Measurements from ENCODE around the gene HNRNPU.

The HNRNPU gene

GRCh38 chr1:244860914-244861610 lies 3.3 kb downstream of the HNRNPU start:
- H3K9ac ChIP-seq (ENCODE audit: low read length): peak overlapping the region; percentile 94
- H3K4me3 ChIP-seq (ENCODE audit: low read length): peak overlapping the region; percentile 91
- H3K27me3 ChIP-seq (ENCODE audit: control insufficient read depth, insufficient read depth, low read length): no peaks in the 10 kb centered on the region
- peaks cover 11% of the 10 kb centered on the region for H3K4me1 ChIP-seq (ENCODE audit: control insufficient read depth, low read depth, low read length)
- H3K9me3 ChIP-seq (ENCODE audit: control insufficient read depth, low read depth, low read length): no peaks in the 10 kb centered on the region
- H3K27ac ChIP-seq (ENCODE audit: low read length): no peak overlapping the region
- H3K36me3 ChIP-seq (ENCODE audit: control insufficient read depth, low read depth, low read length): peaks cover 66% of the 10 kb centered on the region

DNA sequence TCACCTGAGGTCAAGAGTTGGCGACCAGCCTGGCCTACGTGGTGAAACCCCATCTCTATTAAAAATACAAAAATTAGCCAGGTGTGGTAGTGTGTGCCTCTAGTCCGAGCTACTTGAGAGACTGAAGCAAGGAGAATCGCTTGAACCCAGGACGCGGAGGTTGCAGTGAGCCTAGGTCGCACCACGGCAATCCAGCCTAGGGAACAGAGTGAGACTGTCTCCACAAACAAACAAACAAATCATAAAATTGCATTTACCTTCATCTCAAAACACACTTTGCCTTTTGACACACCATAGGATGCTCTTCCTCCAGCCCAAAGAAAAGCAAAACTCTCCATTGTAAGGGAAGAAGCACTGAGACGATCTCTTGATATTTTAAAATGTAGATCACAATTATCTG lies 4.3 kb downstream of the HNRNPU start:
- Histone ChIP-seq H3K9ac (ENCODE audit: low read length) (no peak overlapping the region), H3K27me3 (ENCODE audit: control insufficient read depth, insufficient read depth, low read length) (no peaks in the 10 kb centered on the region), H3K4me1 (ENCODE audit: control insufficient read depth, low read depth, low read length) (peaks cover 11% of the 10 kb centered on the region), H3K9me3 (ENCODE audit: control insufficient read depth, low read depth, low read length) (no peaks in the 10 kb centered on the region), H3K4me3 (ENCODE audit: low read length) (peak overlapping the region; percentile 91), H3K36me3 (ENCODE audit: control insufficient read depth, low read depth, low read length) (peaks cover 76% of the 10 kb centered on the region), H3K27ac (ENCODE audit: low read length) (no peak overlapping the region)

DNA sequence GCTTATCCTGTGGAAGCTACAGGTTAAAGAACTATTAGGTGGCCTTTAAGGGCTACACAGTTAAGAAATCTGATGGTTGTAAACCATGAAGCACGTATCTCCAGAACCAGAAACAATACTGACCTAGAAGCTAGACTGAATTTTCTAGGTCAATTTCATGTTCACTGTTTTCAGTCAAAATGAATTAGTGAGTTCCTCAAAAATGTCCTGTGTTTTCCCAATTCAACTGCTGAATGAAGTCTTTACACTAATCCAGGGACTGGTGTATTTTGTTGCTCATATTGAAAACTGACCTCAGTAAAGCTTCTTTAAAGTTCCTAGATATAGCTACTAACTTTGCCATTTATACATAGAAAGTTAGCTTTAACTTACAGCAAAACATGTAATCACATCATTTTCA lies 6.0 kb downstream of the HNRNPU start:
- Histone ChIP-seq H3K4me1 (ENCODE audit: control insufficient read depth, low read depth, low read length) (peaks cover 11% of the 10 kb centered on the region), H3K9ac (ENCODE audit: low read length) (no peak overlapping the region), H3K9me3 (ENCODE audit: control insufficient read depth, low read depth, low read length) (no peaks in the 10 kb centered on the region), H3K27me3 (ENCODE audit: control insufficient read depth, insufficient read depth, low read length) (no peaks in the 10 kb centered on the region), H3K36me3 (ENCODE audit: control insufficient read depth, low read depth, low read length) (peaks cover 93% of the 10 kb centered on the region), H3K4me3 (ENCODE audit: low read length) (no peak overlapping the region), H3K27ac (ENCODE audit: low read length) (no peak overlapping the region)

GRCh38 chr1:244857761-244858160 lies 6.6 kb downstream of the HNRNPU start:
- Histone ChIP-seq H3K27ac (ENCODE audit: low read length) (no peak overlapping the region), H3K4me1 (ENCODE audit: control insufficient read depth, low read depth, low read length) (peaks cover 11% of the 10 kb centered on the region), H3K9ac (ENCODE audit: low read length) (no peak overlapping the region), H3K4me3 (ENCODE audit: low read length) (no peak overlapping the region), H3K27me3 (ENCODE audit: control insufficient read depth, insufficient read depth, low read length) (no peaks in the 10 kb centered on the region), H3K9me3 (ENCODE audit: control insufficient read depth, low read depth, low read length) (no peaks in the 10 kb centered on the region), H3K36me3 (ENCODE audit: control insufficient read depth, low read depth, low read length) (peaks cover 99% of the 10 kb centered on the region)

GRCh38 chr1:244854865-244855578 lies 9.3 kb downstream of the HNRNPU start:
- Histone ChIP-seq H3K4me3 (ENCODE audit: low read length) (no peak overlapping the region), H3K4me1 (ENCODE audit: control insufficient read depth, low read depth, low read length) (no peaks in the 10 kb centered on the region), H3K9ac (ENCODE audit: low read length) (no peak overlapping the region), H3K27ac (ENCODE audit: low read length) (no peak overlapping the region), H3K27me3 (ENCODE audit: control insufficient read depth, insufficient read depth, low read length) (no peaks in the 10 kb centered on the region), H3K36me3 (ENCODE audit: control insufficient read depth, low read depth, low read length) (peaks cover 100% of the 10 kb centered on the region), H3K9me3 (ENCODE audit: control insufficient read depth, low read depth, low read length) (no peaks in the 10 kb centered on the region)

DNA sequence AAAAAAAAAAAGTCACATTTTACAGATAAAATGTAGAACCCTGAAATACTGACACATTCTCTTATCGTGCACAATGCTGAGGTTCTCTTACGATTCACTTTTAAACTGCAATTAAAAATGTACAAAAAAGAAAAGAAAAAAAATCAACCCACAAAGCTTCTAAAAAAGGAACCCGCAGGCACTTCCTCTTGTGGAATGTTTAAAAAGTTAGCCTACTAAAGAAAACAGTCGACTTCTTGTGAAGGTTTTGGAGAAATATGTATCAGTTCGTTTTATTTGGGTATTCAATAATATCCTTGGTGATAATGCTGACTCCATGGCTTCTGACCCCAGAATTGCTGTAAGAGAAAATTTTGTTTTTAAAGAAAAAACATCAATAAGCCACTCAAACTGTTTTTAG lies 10.2 kb downstream of the HNRNPU start:
- Histone ChIP-seq H3K4me1 (ENCODE audit: control insufficient read depth, low read depth, low read length) (no peaks in the 10 kb centered on the region), H3K36me3 (ENCODE audit: control insufficient read depth, low read depth, low read length) (peaks cover 100% of the 10 kb centered on the region), H3K27me3 (ENCODE audit: control insufficient read depth, insufficient read depth, low read length) (no peaks in the 10 kb centered on the region), H3K9me3 (ENCODE audit: control insufficient read depth, low read depth, low read length) (no peaks in the 10 kb centered on the region), H3K9ac (ENCODE audit: low read length) (no peak overlapping the region), H3K4me3 (ENCODE audit: low read length) (no peak overlapping the region), H3K27ac (ENCODE audit: low read length) (no peak overlapping the region)

DNA sequence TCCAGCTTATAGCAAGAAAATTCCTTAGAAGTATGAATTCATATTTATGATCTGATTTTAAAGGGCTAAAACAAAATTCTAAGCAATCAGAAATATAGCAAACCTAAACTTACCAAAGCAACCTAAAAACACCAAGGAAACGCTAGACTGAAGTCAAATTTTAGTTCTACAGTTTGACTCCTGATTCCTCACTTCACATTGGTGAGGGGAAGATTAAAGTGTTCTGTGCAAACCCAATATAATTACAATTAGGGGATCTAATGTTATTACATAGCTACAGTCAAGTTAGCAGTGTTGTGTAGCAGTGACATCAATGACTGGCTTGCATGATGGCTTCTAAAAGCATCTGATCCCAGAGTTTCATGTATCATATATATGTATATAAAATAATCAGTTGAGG lies 11.6 kb downstream of the HNRNPU start:
- Histone ChIP-seq H3K4me3 (ENCODE audit: low read length) (no peak overlapping the region), H3K27ac (ENCODE audit: low read length) (no peak overlapping the region), H3K27me3 (ENCODE audit: control insufficient read depth, insufficient read depth, low read length) (no peaks in the 10 kb centered on the region), H3K9ac (ENCODE audit: low read length) (no peak overlapping the region), H3K9me3 (ENCODE audit: control insufficient read depth, low read depth, low read length) (no peaks in the 10 kb centered on the region), H3K4me1 (ENCODE audit: control insufficient read depth, low read depth, low read length) (no peaks in the 10 kb centered on the region), H3K36me3 (ENCODE audit: control insufficient read depth, low read depth, low read length) (peaks cover 98% of the 10 kb centered on the region)

DNA sequence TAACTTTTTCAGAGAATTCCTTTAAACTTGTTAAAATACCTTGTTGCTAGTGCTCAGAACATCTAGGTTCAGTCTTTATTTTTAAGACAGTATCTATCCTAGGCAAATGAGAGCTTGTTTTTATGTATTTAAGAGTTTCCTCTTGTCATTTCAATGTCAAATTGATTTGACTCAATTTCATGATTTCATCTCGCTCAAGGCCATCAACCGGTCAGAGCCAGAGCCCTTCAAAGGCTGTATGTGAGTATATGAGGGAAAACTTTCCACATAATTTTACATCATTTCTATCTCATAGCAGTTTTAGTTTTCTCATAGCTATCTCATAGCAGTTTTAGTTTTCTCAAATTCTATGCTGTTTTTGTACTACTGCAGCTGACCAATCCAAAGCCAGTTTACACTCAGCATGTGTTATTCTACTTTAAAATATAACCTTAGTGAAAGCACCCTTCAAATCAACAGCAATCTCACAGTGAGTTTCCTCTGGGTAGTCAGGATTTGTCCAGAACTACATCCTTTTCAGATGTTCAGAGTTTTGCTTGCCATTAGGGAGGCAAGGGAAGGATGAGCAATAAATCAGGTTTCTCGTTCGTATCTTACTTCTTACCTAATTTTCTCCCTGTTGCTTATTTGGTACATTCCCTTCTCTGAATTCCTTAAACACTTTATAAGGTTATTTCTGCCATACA lies 12.7 kb downstream of the HNRNPU start:
- H3K9me3 ChIP-seq (ENCODE audit: control insufficient read depth, low read depth, low read length): no peaks in the 10 kb centered on the region
- H3K36me3 ChIP-seq (ENCODE audit: control insufficient read depth, low read depth, low read length): peaks cover 98% of the 10 kb centered on the region
- H3K9ac ChIP-seq (ENCODE audit: low read length): no peak overlapping the region
- no peak overlapping the region for H3K4me3 ChIP-seq (ENCODE audit: low read length)
- no peak overlapping the region for H3K27ac ChIP-seq (ENCODE audit: low read length)
- H3K27me3 ChIP-seq (ENCODE audit: control insufficient read depth, insufficient read depth, low read length): no peaks in the 10 kb centered on the region
- H3K4me1 ChIP-seq (ENCODE audit: control insufficient read depth, low read depth, low read length): no peaks in the 10 kb centered on the region

GRCh38 chr1:244850896-244851295 lies 13.4 kb downstream of the HNRNPU start:
- peaks cover 98% of the 10 kb centered on the region for H3K36me3 ChIP-seq (ENCODE audit: control insufficient read depth, low read depth, low read length)

GRCh38 chr1:244850099-244850852 lies 14.1 kb downstream of the HNRNPU start:
- Histone ChIP-seq H3K9ac (ENCODE audit: low read length) (no peak overlapping the region), H3K36me3 (ENCODE audit: control insufficient read depth, low read depth, low read length) (peaks cover 98% of the 10 kb centered on the region), H3K4me3 (ENCODE audit: low read length) (no peak overlapping the region), H3K27me3 (ENCODE audit: control insufficient read depth, insufficient read depth, low read length) (no peaks in the 10 kb centered on the region), H3K4me1 (ENCODE audit: control insufficient read depth, low read depth, low read length) (no peaks in the 10 kb centered on the region), H3K27ac (ENCODE audit: low read length) (no peak overlapping the region), H3K9me3 (ENCODE audit: control insufficient read depth, low read depth, low read length) (no peaks in the 10 kb centered on the region)

More at GRCh38 chr1:244850896-244851295, 13.4 kb downstream of the HNRNPU start:
- H3K4me3 ChIP-seq (ENCODE audit: low read length): no peak overlapping the region
- H3K27me3 ChIP-seq (ENCODE audit: control insufficient read depth, insufficient read depth, low read length): no peaks in the 10 kb centered on the region
- H3K9me3 ChIP-seq (ENCODE audit: control insufficient read depth, low read depth, low read length): no peaks in the 10 kb centered on the region
- no peaks in the 10 kb centered on the region for H3K4me1 ChIP-seq (ENCODE audit: control insufficient read depth, low read depth, low read length)
- H3K27ac ChIP-seq (ENCODE audit: low read length): no peak overlapping the region
- H3K9ac ChIP-seq (ENCODE audit: low read length): no peak overlapping the region

DNA sequence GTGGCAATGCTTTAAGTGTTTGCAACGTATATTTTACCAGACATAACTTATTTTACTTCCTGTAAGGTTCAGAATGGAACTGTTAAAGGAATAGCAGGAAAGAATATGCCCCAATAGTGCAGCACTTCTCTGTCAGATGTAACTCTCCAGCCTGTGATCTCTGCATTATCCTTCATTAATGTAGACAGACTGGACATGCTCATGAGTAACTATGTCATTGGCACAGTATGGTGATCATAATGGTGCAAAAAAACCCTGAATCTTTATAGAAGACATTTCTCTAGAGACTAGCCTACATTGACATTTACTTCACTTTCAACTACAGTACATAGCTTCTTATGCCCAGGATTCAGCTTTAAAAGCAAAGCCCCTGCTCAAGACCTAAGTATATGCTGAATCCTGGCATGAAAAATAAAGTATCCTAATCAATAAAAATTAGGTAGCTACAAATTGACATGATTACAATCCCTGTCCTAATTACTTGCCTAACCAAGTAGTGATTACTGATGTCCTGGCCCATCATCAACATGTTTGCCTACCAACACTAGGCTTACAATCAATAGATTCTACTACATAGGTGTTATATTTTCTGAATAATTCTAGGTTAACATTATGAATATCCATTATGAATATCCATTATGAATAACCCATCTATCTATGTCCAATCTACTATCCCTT lies 15.0 kb downstream of the HNRNPU start:
- Histone ChIP-seq H3K36me3 (ENCODE audit: control insufficient read depth, low read depth, low read length) (peaks cover 98% of the 10 kb centered on the region), H3K27ac (ENCODE audit: low read length) (no peak overlapping the region), H3K9ac (ENCODE audit: low read length) (no peak overlapping the region), H3K27me3 (ENCODE audit: control insufficient read depth, insufficient read depth, low read length) (no peaks in the 10 kb centered on the region), H3K4me3 (ENCODE audit: low read length) (no peak overlapping the region), H3K9me3 (ENCODE audit: control insufficient read depth, low read depth, low read length) (no peaks in the 10 kb centered on the region), H3K4me1 (ENCODE audit: control insufficient read depth, low read depth, low read length) (no peaks in the 10 kb centered on the region)

Measured in iPS-18a (cell line).